ENCODE measurements around the gene PRSS50. TPM values are rescaled to one million over a fixed set of nuclear protein-coding genes. Genes with fewer than 3 reads are reported as not detected.
"Not testable (repeated sequence)": the region's sequence is repeated elsewhere in the genome, so short reads cannot be mapped to it uniquely, and the experiment has no call there.

Gene PRSS50
- total and polyA plus RNA-seq, 7 donors, result 0.03 to 1.1 (median 0.49) TPM; not detected in 3

- H3K36me3 ChIP-seq, result no peaks in the 10 kb centered on the region
- H3K4me3 ChIP-seq, result no peak overlapping the region
- H3K27me3 ChIP-seq, result peaks cover 0 to 13% (median 11%) of the 10 kb centered on the region in 3 donors
- H3K9me3 ChIP-seq, result no peaks in the 10 kb centered on the region
- TF ChIP-seq EP300 (IDR thresholded peaks at IDR 0.05) (no peak), POLR2AphosphoS5 (IDR thresholded peaks at IDR 0.05) (no peak), POLR2A (IDR thresholded peaks at IDR 0.05) (no peak)
- TF ChIP-seq, protein P1, sequence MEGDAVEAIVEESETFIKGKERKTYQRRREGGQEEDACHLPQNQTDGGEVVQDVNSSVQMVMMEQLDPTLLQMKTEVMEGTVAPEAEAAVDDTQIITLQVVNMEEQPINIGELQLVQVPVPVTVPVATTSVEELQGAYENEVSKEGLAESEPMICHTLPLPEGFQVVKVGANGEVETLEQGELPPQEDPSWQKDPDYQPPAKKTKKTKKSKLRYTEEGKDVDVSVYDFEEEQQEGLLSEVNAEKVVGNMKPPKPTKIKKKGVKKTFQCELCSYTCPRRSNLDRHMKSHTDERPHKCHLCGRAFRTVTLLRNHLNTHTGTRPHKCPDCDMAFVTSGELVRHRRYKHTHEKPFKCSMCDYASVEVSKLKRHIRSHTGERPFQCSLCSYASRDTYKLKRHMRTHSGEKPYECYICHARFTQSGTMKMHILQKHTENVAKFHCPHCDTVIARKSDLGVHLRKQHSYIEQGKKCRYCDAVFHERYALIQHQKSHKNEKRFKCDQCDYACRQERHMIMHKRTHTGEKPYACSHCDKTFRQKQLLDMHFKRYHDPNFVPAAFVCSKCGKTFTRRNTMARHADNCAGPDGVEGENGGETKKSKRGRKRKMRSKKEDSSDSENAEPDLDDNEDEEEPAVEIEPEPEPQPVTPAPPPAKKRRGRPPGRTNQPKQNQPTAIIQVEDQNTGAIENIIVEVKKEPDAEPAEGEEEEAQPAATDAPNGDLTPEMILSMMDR (IDR thresholded peaks at IDR 0.05), result no peak
- DNase-seq, result peak; percentile 58
- 61 to 75% methylated on average over 19 of the region's 19 CpGs for WGBS, 2 donors
- intact Hi-C loops (cut with DNase I), result loop anchor here (1.0 to 5.0 kb wide), 4 partner anchors 141 to 619 kb away; no protein-coding TSS in a partner anchor
- H3K27ac ChIP-seq, result no peak overlapping the region
- H3K4me1 ChIP-seq, result peaks cover 0 to 10% (median 8%) of the 10 kb centered on the region in 4 donors
Observed at GRCh38 chr3:46705751-46706552, 11.7 kb downstream of the PRSS50 start.

DNA sequence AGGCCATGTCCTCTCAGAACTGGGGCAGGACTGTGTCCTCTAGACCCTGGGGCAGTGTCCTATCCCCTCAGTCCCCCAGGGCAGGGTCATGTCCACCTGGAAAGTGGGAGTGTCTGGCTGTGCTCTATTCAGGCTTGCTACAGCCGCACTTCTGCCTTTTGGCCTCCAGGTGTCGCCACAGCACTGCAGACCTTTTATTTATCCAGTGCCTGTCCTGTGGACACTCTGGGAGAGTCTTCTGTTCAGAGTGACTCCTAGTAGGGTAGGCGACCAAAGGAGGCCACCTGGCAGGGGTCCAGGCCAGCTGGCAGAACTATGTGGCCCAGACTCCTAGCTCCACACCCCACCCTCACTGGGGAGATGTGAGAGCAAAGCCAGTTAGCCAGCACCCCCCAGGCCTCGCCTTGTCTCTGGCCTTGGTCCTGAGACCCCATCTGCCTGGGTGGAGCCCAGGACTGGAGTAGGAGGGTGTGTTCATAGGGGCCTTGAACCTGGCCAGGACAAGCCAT is 12.6 kb downstream of the PRSS50 start:
- 22 to 23% methylated on average over 4 of the region's 4 CpGs for WGBS, 2 donors
- intact Hi-C loops (cut with DNase I), result loop anchor here (1.0 to 5.0 kb wide), 4 partner anchors 142 to 620 kb away; no protein-coding TSS in a partner anchor
- no peaks in the 10 kb centered on the region for H3K36me3 ChIP-seq
- TF ChIP-seq, protein P1 (IDR thresholded peaks at IDR 0.05), result peak; percentile 81 to 96 (median 94)
- no peak for TF ChIP-seq POLR2AphosphoS5 (IDR thresholded peaks at IDR 0.05)
- peaks cover 0 to 18% (median 14%) of the 10 kb centered on the region in 3 donors for H3K27me3 ChIP-seq
- DNase-seq, result peak; percentile 86
- peaks cover 0 to 17% (median 16%) of the 10 kb centered on the region in 4 donors for H3K4me1 ChIP-seq
- H3K9me3 ChIP-seq, result no peaks in the 10 kb centered on the region
- no peak overlapping the region for H3K27ac ChIP-seq
- no peak overlapping the region for H3K4me3 ChIP-seq

GRCh38 chr3:46704346-46704745 is 13.3 kb downstream of the PRSS50 start:
- H3K27ac ChIP-seq, H3K36me3 ChIP-seq, H3K4me3 ChIP-seq, H3K9me3 ChIP-seq: not testable (repeated sequence)
- Histone ChIP-seq H3K27me3 (peaks cover 0 to 18% (median 14%) of the 10 kb centered on the region in 3 donors), H3K4me1 (peaks cover 0 to 25% (median 17%) of the 10 kb centered on the region in 4 donors)
- WGBS, 2 donors, result 44 to 54% methylated on average over 7 of the region's 7 CpGs
- intact Hi-C loops (cut with DNase I), result loop anchor here (2.0 kb wide), 1 partner anchor 620 kb away; no protein-coding TSS in a partner anchor
- DNase-seq, result peak; percentile 37

- no peak overlapping the region for H3K27ac ChIP-seq
- no peak overlapping the region for H3K4me3 ChIP-seq
- 88 to 89% methylated on average over 4 of the region's 4 CpGs for WGBS, 2 donors
- H3K9me3 ChIP-seq, result no peaks in the 10 kb centered on the region
- peaks cover 0 to 18% (median 14%) of the 10 kb centered on the region in 3 donors for H3K27me3 ChIP-seq
- TF ChIP-seq EP300 (IDR thresholded peaks at IDR 0.05) (no peak), POLR2A (IDR thresholded peaks at IDR 0.05) (no peak), POLR2AphosphoS5 (IDR thresholded peaks at IDR 0.05) (no peak)
- TF ChIP-seq, protein P1 (IDR thresholded peaks at IDR 0.05), result no peak
- no peak for DNase-seq
- peaks cover 0 to 25% (median 17%) of the 10 kb centered on the region in 4 donors for H3K4me1 ChIP-seq
- intact Hi-C loops (cut with DNase I), result no loop called here
- H3K36me3 ChIP-seq, result no peaks in the 10 kb centered on the region
Observed at GRCh38 chr3:46703013-46703520, 14.6 kb downstream of the PRSS50 start.

All from sigmoid colon (tissue), 7 donors.